GM23248 (cell line): ENCODE measurements around the gene CPVL. TPM values are rescaled to one million over a fixed set of nuclear protein-coding genes. Genes with fewer than 3 reads are reported as not detected.

Source experiments
- DNase-seq: peaks from one replicate; pipeline ENCODE4 v3.0.0-alpha.2; 2015
- H2AFZ ChIP-seq: fragments of 200-600 bp; sonication (generic); 2 replicates; pipeline ENCODE4 v1.6.1; 2016; ENCODE audit warnings: antibody characterized with exemption
- H3F3A ChIP-seq: fragments of 200-600 bp; sonication (generic); 2 replicates; pipeline ENCODE4 v1.6.1; 2016; ENCODE audit warnings: mild to moderate bottlenecking, antibody characterized with exemption, mixed run types; ENCODE audit not compliant: insufficient read depth
- H3K27ac ChIP-seq: fragments of 200-600 bp; sonication (generic); 2 replicates; pipeline ENCODE4 v1.5.1; 2016; ENCODE audit warnings: mild to moderate bottlenecking
- H3K27me3 ChIP-seq: fragments of 200-600 bp; sonication (generic); replicated peaks from 2 replicates; pipeline ENCODE4 v1.6.1; 2016; ENCODE audit warnings: mild to moderate bottlenecking; ENCODE audit not compliant: insufficient read depth
- H3K36me3 ChIP-seq: fragments of 200-600 bp; sonication (generic); 2 replicates; pipeline ENCODE4 v1.6.1; 2016; ENCODE audit warnings: low read depth, mild to moderate bottlenecking
- H3K4me1 ChIP-seq: fragments of 200-600 bp; sonication (generic); 2 replicates; pipeline ENCODE4 v1.6.1; 2016; ENCODE audit warnings: mild to moderate bottlenecking; ENCODE audit not compliant: insufficient read depth
- H3K4me2 ChIP-seq: fragments of 200-600 bp; sonication (generic); one replicate; pipeline ENCODE4 v1.6.1; 2016; ENCODE audit warnings: mild to moderate bottlenecking; ENCODE audit not compliant: unreplicated experiment
- H3K4me3 ChIP-seq: fragments of 200-600 bp; sonication (generic); 2 replicates; pipeline ENCODE4 v1.5.1; 2016; ENCODE audit warnings: mild to moderate bottlenecking
- H3K79me2 ChIP-seq: fragments of 200-600 bp; sonication (generic); 2 replicates; pipeline ENCODE4 v1.6.1; 2016; ENCODE audit warnings: mild to moderate bottlenecking; ENCODE audit not compliant: insufficient read depth
- H3K9ac ChIP-seq: fragments of 200-600 bp; sonication (generic); 2 replicates; pipeline ENCODE4 v1.6.1; 2016; ENCODE audit warnings: mild to moderate bottlenecking
- H3K9me2 ChIP-seq: fragments of 200-600 bp; sonication (generic); 2 replicates; pipeline ENCODE4 v1.6.1; 2016; ENCODE audit warnings: mixed run types, mild to moderate bottlenecking, moderate library complexity; ENCODE audit not compliant: insufficient read depth
- H3K9me3 ChIP-seq: fragments of 200-600 bp; sonication (generic); one replicate; pipeline ENCODE4 v1.6.1; 2017; ENCODE audit warnings: low read depth
- H4K20me1 ChIP-seq: fragments of 200-600 bp; sonication (generic); 2 replicates; pipeline ENCODE4 v1.6.0; 2016; ENCODE audit not compliant: insufficient read depth
- EZH2 ChIP-seq: fragments of 200-600 bp; sonication (generic); IDR thresholded peaks from 2 replicates; pipeline ENCODE4 v1.6.1; 2018; ENCODE audit warnings: antibody characterized with exemption, mild to moderate bottlenecking; ENCODE audit not compliant: insufficient read depth, poor library complexity, severe bottlenecking
- EZH2phosphoT487 ChIP-seq: fragments of 200-600 bp; sonication (generic); IDR thresholded peaks from 2 replicates; pipeline ENCODE4 v1.6.1; 2018; ENCODE audit warnings: antibody characterized with exemption, moderate library complexity, mild to moderate bottlenecking, low read depth; ENCODE audit not compliant: insufficient read depth
- WGBS, 2 experiments: methylation state at CpG; one replicate each; pipeline ENCODE4 v1.1.6; 2015 to 2017; ENCODE audit warnings: low lambda C conversion rate in 2 of 2, low coverage in 1 of 2; ENCODE audit errors: missing lambda C conversion rate in 2 of 2; 5-methylcytosine and 5-hydroxymethylcytosine counted together
- in situ Hi-C: fragments of 300-500 bp; cut with MboI; formaldehyde crosslinking; loops from 2 replicates; pipeline ENCODE4 v1.15.0; 2020
- polyA plus RNA-seq: library from polyadenylated mRNA; unstranded; fragments of >200 nt; fragmentation: Nextera tagmentation; extraction: Ambion mirVana; gene quantifications from 2 replicates; pipeline ENCODE4 v1.2.1, GENCODE V29; 2016
- total RNA-seq: library from RNA; depleted of rRNA; stranded (reverse); fragments of >200 nt; shearing (Covaris generic); gene quantifications from 2 replicates; pipeline ENCODE4 v1.2.3, GENCODE V29; 2014

CPVL gene
- total and polyA plus RNA-seq, 2 experiments from 2014 or later = not detected

GRCh38 chr7:28988810-28989209, 157.5 kb downstream of the CPVL start:
- Histone ChIP-seq H3K9ac (peak overlapping the region; percentile 37), H3K79me2 (no peaks in the 10 kb centered on the region), H3K36me3 (no peaks in the 10 kb centered on the region), H2AFZ (peak overlapping the region; percentile 28), H4K20me1 (no peaks in the 10 kb centered on the region), H3K9me2 (no peaks in the 10 kb centered on the region), H3K4me3 (no peak overlapping the region), H3K4me2 (peak overlapping the region; percentile 75), H3F3A (peaks cover 49% of the 10 kb centered on the region), H3K4me1 (peaks cover 59% of the 10 kb centered on the region), H3K9me3 (no peaks in the 10 kb centered on the region), H3K27ac (peak overlapping the region; percentile 82), H3K27me3 (no peaks in the 10 kb centered on the region)
- in situ Hi-C loops = no loop called here
- peak; percentile 97 for DNase-seq
- 0% methylated on average over 4 of the region's 4 CpGs for WGBS, 2 experiments
- TF ChIP-seq EZH2phosphoT487 = no peak
- TF ChIP-seq EZH2 = no peak

DNA sequence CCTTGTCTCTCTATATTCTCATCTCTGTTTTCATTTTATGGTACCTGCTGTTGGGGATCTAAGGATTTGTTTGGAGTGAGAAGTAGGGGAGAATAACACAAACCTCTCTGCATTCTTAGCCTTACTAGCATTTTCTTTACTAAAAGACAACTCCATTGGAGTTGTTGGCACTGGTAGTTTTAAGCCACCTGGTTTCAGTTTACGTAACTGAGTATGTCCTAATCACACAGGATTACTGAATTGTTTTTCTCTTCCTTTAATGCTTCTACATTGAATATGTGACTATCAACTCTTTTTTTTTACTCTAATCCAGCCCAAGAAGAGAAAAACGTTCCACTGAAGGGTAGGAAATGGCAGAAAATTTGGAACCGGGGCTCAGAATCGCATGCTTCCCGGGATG, 158.2 kb downstream of the CPVL start:
- H4K20me1 ChIP-seq = no peaks in the 10 kb centered on the region
- H3K4me2 ChIP-seq = peak overlapping the region; percentile 75
- in situ Hi-C loops = no loop called here
- H3K9ac ChIP-seq = peak overlapping the region; percentile 12; the same call in 1 of the 2 replicates
- TF ChIP-seq EZH2 = no peak
- no peak for TF ChIP-seq EZH2phosphoT487
- H2AFZ ChIP-seq = peak overlapping the region; percentile 21; the same call in 1 of the 2 replicates
- no peaks in the 10 kb centered on the region for H3K79me2 ChIP-seq
- peak overlapping the region; percentile 58 for H3K27ac ChIP-seq
- peak; percentile 44 for DNase-seq
- no peak overlapping the region; the same call in 1 of the 2 replicates for H3K4me3 ChIP-seq
- no peaks in the 10 kb centered on the region for H3K9me3 ChIP-seq
- peaks cover 49% of the 10 kb centered on the region for H3F3A ChIP-seq
- 41% methylated on average over 5 of the region's 5 CpGs for WGBS, 2 experiments
- peaks cover 59% of the 10 kb centered on the region for H3K4me1 ChIP-seq
- no peaks in the 10 kb centered on the region for H3K36me3 ChIP-seq
- H3K9me2 ChIP-seq = no peaks in the 10 kb centered on the region
- no peaks in the 10 kb centered on the region for H3K27me3 ChIP-seq

GRCh38 chr7:28986765-28987110, 159.6 kb downstream of the CPVL start:
- Histone ChIP-seq H4K20me1 (no peaks in the 10 kb centered on the region), H3K4me3 (peak overlapping the region; percentile 17; the same call in 1 of the 2 replicates), H3K9me3 (no peaks in the 10 kb centered on the region), H3K27me3 (no peaks in the 10 kb centered on the region), H3F3A (peaks cover 49% of the 10 kb centered on the region), H3K4me1 (peaks cover 59% of the 10 kb centered on the region), H2AFZ (peak overlapping the region; percentile 13), H3K9me2 (no peaks in the 10 kb centered on the region), H3K9ac (peak overlapping the region; percentile 35; the same call in 1 of the 2 replicates), H3K36me3 (no peaks in the 10 kb centered on the region), H3K27ac (peak overlapping the region; percentile 67), H3K4me2 (peak overlapping the region; percentile 32), H3K79me2 (no peaks in the 10 kb centered on the region)
- WGBS, 2 experiments = 0% methylated on average over 2 of the region's 2 CpGs
- DNase-seq = peak; percentile 81
- in situ Hi-C loops = no loop called here
- no peak for TF ChIP-seq EZH2
- no peak for TF ChIP-seq EZH2phosphoT487

GRCh38 chr7:28986028-28986764, 160.1 kb downstream of the CPVL start:
- peaks cover 49% of the 10 kb centered on the region for H3F3A ChIP-seq
- WGBS, 2 experiments = 52 to 53% methylated on average over 11 of the region's 11 CpGs
- peak overlapping the region; percentile 32 for H3K4me2 ChIP-seq
- no peaks in the 10 kb centered on the region for H3K27me3 ChIP-seq
- in situ Hi-C loops = no loop called here
- DNase-seq = no peak
- H3K27ac ChIP-seq = peak overlapping the region; percentile 67
- no peaks in the 10 kb centered on the region for H4K20me1 ChIP-seq
- H3K9me3 ChIP-seq = no peaks in the 10 kb centered on the region
- no peaks in the 10 kb centered on the region for H3K9me2 ChIP-seq
- H3K36me3 ChIP-seq = no peaks in the 10 kb centered on the region
- peak overlapping the region; percentile 17 for H3K4me3 ChIP-seq
- peak overlapping the region; percentile 35; the same call in 1 of the 2 replicates for H3K9ac ChIP-seq
- H2AFZ ChIP-seq = peak overlapping the region; percentile 13
- no peaks in the 10 kb centered on the region for H3K79me2 ChIP-seq
- H3K4me1 ChIP-seq = peaks cover 60% of the 10 kb centered on the region
- no peak for TF ChIP-seq EZH2phosphoT487
